ENCODE data around the gene BCAR1.

Gene BCAR1

GRCh38 chr16:75251280-75252048, at the start of gene BCAR1:
Gene BCAR1 (minus strand): TSS chr16:75251624. CDS start chr16:75251482, 142 bp downstream.
- H3K27ac ChIP-seq: peak within 1 kb of the TSS; percentile 90
- TF ChIP-seq ZFX (IDR thresholded peaks at IDR 0.05; ENCODE audit: borderline replicate concordance): no peak
- 0 out of 2 replicates have a peak, but pooled peaks have one; percentile 13 for TF ChIP-seq CTCF (IDR thresholded peaks at IDR 0.05)

GRCh38 chr16:75298267-75298666, 46.8 kb upstream of the BCAR1 start:
- no peak overlapping the region for H3K27ac ChIP-seq
- TF ChIP-seq ZFX (IDR thresholded peaks at IDR 0.05; ENCODE audit: borderline replicate concordance) (no peak), CTCF (IDR thresholded peaks at IDR 0.05) (no peak)

- no peak overlapping the region for H3K27ac ChIP-seq
- no peak for TF ChIP-seq ZFX (IDR thresholded peaks at IDR 0.05; ENCODE audit: borderline replicate concordance)
- TF ChIP-seq CTCF (IDR thresholded peaks at IDR 0.05): no peak
Measured at GRCh38 chr16:75296606-75297005, 45.2 kb upstream of the BCAR1 start.

GRCh38 chr16:75294773-75295459, 43.5 kb upstream of the BCAR1 start:
- no peak overlapping the region for H3K27ac ChIP-seq
- TF ChIP-seq CTCF (IDR thresholded peaks at IDR 0.05): no peak
- TF ChIP-seq ZFX (IDR thresholded peaks at IDR 0.05; ENCODE audit: borderline replicate concordance): no peak

GRCh38 chr16:75293772-75294171, 42.3 kb upstream of the BCAR1 start:
- H3K27ac ChIP-seq: no peak overlapping the region
- no peak for TF ChIP-seq ZFX (IDR thresholded peaks at IDR 0.05; ENCODE audit: borderline replicate concordance)
- no peak for TF ChIP-seq CTCF (IDR thresholded peaks at IDR 0.05)

DNA sequence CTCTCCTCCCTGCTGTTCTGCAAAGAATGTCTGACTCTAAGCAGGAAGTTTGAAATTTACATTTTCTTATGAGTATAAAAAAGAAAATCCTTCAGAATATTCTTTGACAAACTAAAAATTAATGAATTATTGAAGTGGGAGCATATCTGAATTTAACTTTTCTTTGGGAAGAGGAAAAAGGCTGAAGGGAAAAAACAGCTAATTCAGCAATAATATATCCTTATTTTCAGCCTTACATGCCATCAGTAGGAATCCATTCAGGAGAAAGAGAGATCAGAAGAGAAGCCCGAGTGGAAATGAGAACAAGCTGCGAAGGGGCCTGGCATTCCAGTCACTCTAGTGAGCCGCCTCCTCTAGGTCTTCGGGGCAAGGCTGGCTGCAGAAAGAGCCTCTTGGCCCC, 41.7 kb upstream of the BCAR1 start:
- H3K27ac ChIP-seq: no peak overlapping the region
- TF ChIP-seq ZFX (IDR thresholded peaks at IDR 0.05; ENCODE audit: borderline replicate concordance) (no peak), CTCF (IDR thresholded peaks at IDR 0.05) (no peak)

GRCh38 chr16:75292691-75293090, 41.3 kb upstream of the BCAR1 start:
- no peak overlapping the region for H3K27ac ChIP-seq
- TF ChIP-seq CTCF (IDR thresholded peaks at IDR 0.05) (no peak), ZFX (IDR thresholded peaks at IDR 0.05; ENCODE audit: borderline replicate concordance) (no peak)

Measured in 22Rv1 (cell line).